Effector memory CD8-positive, alpha-beta T cell (primary cell): ENCODE results near the gene AOX1.
"Not testable (repeated sequence)": the region's sequence is repeated elsewhere in the genome, so short reads cannot be mapped to it uniquely, and the experiment has no call there.

Experiments
- ATAC-seq: fragments of 150-1000 bp; cut with Tn5 transposase; replicated peaks from 2 replicates; pipeline ENCODE4 v1.10.0; 2021; ENCODE audit warnings: mild to moderate bottlenecking, moderate library complexity
- DNase-seq, 3 experiments: peaks; one replicate each; pipeline ENCODE4 v3.0.0; 2021
- H3K27ac Mint-ChIP-seq, 2 donors: one replicate each; pipeline ENCODE4 v1.8.0; 2022; ENCODE audit warnings: mild to moderate bottlenecking in 2 of 2, mixed read lengths in 2 of 2, moderate library complexity in 2 of 2
- H3K27me3 Mint-ChIP-seq, 2 donors: one replicate each; pipeline ENCODE4 v1.8.0; 2022; ENCODE audit warnings: mixed read lengths in 2 of 2
- H3K36me3 Mint-ChIP-seq: one replicate; pipeline ENCODE4 v1.8.0; 2022; ENCODE audit warnings: mild to moderate bottlenecking, moderate library complexity, mixed read lengths; ENCODE audit not compliant: insufficient read depth
- H3K4me1 Mint-ChIP-seq, 2 donors: one replicate each; pipeline ENCODE4 v1.8.0; 2022; ENCODE audit warnings: low read depth in 2 of 2, mixed read lengths in 2 of 2
- H3K4me3 Mint-ChIP-seq, 2 donors: one replicate each; pipeline ENCODE4 v1.8.0; 2022; ENCODE audit warnings: mild to moderate bottlenecking in 2 of 2, mixed read lengths in 2 of 2, moderate library complexity in 2 of 2
- H3K9me3 Mint-ChIP-seq, 2 donors: one replicate each; pipeline ENCODE4 v1.8.0; 2022; ENCODE audit warnings: mixed read lengths in 2 of 2

The AOX1 gene

DNA sequence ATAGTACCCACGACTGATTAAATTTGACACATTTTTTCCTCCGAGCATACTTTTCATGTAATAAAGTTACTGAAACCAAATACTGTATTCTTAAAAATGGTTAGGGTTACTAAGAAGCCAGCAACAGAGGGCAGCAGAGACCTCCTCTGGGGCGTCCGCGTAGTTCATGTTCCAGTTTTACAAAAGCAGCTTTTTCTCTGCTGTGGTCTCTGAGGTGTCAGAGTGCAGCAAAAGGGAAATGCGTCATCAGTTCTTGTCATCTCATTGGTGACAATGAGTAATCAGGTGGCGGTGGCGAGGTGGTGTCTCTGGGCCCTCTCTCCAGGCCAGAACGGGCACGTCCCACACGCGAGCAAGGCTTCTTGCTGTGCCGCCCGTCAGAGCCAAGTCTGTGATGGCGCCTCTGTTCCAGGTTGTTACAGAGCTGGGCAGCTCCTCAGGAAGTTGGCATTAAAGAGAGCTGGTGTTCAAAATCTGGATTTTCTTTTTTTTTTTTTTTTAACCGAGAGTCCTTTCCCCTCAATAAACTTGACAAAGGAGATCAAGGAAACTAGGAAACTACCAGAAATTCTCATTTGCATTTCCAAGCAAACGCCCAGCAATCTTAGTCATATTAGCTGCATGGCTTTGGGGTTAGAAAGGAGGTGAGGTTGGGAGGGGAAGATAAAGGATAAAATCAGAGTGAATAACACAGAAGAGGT lies 127.3 kb downstream of the AOX1 start:
- Mint-ChIP-seq H3K27ac (peak overlapping the region; percentile 97 to 99), H3K9me3 (no peaks in the 10 kb centered on the region), H3K36me3 (peaks cover 11% of the 10 kb centered on the region), H3K4me1 (peaks cover 7 to 10% of the 10 kb centered on the region in 2 donors), H3K4me3 (peak overlapping the region; percentile 62 to 71), H3K27me3 (peaks cover 6 to 25% of the 10 kb centered on the region in 2 donors)
- ATAC-seq: peak; percentile 99
- peak; percentile 86 to 91 (median 88) for DNase-seq

DNA sequence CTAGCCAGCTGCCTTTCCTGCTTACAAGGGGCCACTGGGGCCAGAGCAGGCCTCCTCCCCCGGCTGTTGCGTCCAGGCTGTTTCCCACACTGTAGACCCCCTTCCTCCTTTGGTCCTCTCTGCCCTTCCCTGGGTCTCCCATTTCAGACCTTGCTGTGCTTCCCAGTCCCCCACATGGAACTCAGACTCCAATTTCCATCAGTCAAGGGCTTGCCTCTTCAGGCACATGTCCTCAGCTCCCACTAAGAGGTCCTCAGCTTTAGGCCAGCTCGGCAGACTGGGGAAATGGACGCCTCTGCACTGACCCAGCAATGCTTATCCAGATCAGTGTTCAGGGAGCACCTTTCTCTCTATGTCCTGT lies 127.9 kb downstream of the AOX1 start:
- Mint-ChIP-seq H3K27me3 (peaks cover 12 to 24% of the 10 kb centered on the region in 2 donors), H3K4me3 (peak overlapping the region; percentile 62 to 71), H3K4me1 (peaks cover 7 to 10% of the 10 kb centered on the region in 2 donors), H3K27ac (peak overlapping the region; percentile 97 to 99), H3K36me3 (peaks cover 11% of the 10 kb centered on the region), H3K9me3 (no peaks in the 10 kb centered on the region)
- no peak for ATAC-seq
- peak in 1 of 3 experiments; percentile 4 for DNase-seq

DNA sequence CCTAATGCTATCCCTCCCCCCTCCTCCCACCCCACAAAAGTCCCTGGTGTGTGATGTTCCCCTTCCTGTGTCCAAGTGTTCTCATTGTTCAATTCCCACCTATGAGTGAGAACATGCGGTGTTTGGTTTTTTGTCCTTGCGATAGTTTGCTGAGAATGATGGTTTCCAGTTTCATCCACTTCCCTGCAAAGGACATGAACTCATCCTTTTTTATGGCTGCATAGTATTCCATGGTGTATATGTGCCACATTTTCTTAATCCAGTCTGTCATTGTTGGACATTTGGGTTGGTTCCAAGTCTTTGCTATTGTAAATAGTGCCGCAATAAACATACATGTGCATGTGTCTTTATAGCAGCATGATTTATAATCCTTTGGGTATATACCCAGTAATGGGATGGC lies 129.2 kb downstream of the AOX1 start:
- Mint-ChIP-seq H3K27me3 (peaks cover 23 to 35% of the 10 kb centered on the region in 2 donors), H3K4me1 (peaks cover 7 to 10% of the 10 kb centered on the region in 2 donors), H3K36me3 (peaks cover 11% of the 10 kb centered on the region)
- H3K27ac Mint-ChIP-seq, H3K9me3 Mint-ChIP-seq, DNase-seq, ATAC-seq, H3K4me3 Mint-ChIP-seq: not testable (repeated sequence)

DNA sequence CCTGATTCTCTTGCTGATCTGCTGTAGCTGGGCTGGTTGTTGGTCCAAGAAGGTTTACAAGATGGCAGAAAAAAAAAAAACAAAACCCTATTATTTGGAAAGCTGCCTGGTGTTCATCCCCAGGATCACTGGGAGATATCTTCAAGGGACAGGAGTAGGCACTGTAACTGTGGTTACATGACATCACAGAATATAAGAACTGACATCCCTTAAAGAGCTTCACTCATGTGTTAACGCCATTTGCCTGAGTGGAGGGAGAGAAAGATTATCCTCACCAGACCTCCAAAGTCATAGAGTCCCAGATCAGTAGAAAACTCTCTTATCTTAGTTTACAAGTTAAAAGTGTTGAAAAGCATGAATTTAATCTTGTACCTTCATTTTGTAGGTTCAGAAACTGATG lies 130.6 kb downstream of the AOX1 start:
- ATAC-seq: no peak
- Mint-ChIP-seq H3K4me3 (no peak overlapping the region), H3K27me3 (peaks cover 17 to 33% of the 10 kb centered on the region in 2 donors), H3K4me1 (peaks cover 7 to 10% of the 10 kb centered on the region in 2 donors), H3K36me3 (peaks cover 11% of the 10 kb centered on the region), H3K9me3 (no peaks in the 10 kb centered on the region), H3K27ac (no peak overlapping the region)
- no peak for DNase-seq
